BLaER1 (cell line): ENCODE measurements around the gene FTCDNL1.

ENCODE experiments used
- H3K27ac ChIP-seq: shearing (Covaris generic); formaldehyde crosslinking; 2 replicates; pipeline ENCODE4 v1.8.1; 2022
- H3K27me3 ChIP-seq: shearing (Covaris generic); formaldehyde crosslinking; 2 replicates; pipeline ENCODE4 v1.8.1; 2022
- H3K36me3 ChIP-seq: shearing (Covaris generic); formaldehyde crosslinking; 2 replicates; pipeline ENCODE4 v1.8.1; 2022
- H3K4me1 ChIP-seq: shearing (Covaris generic); formaldehyde crosslinking; 2 replicates; pipeline ENCODE4 v1.8.1; 2022
- H3K4me2 ChIP-seq: shearing (Covaris generic); formaldehyde crosslinking; 2 replicates; pipeline ENCODE4 v1.8.1; 2022
- H3K4me3 ChIP-seq: shearing (Covaris generic); formaldehyde crosslinking; 2 replicates; pipeline ENCODE4 v1.8.1; 2022
- H3K9ac ChIP-seq: shearing (Covaris generic); formaldehyde crosslinking; 2 replicates; pipeline ENCODE4 v1.8.1; 2022
- H3K9me3 ChIP-seq: shearing (Covaris generic); formaldehyde crosslinking; 2 replicates; pipeline ENCODE4 v1.8.1; 2022
- H4K20me1 ChIP-seq: shearing (Covaris generic); formaldehyde crosslinking; 2 replicates; pipeline ENCODE4 v1.8.1; 2022
- Cebpa-rat ChIP-seq: shearing (Covaris generic); IDR thresholded peaks from 2 replicates; pipeline ENCODE4 v1.8.1; 2022

The FTCDNL1 gene

DNA sequence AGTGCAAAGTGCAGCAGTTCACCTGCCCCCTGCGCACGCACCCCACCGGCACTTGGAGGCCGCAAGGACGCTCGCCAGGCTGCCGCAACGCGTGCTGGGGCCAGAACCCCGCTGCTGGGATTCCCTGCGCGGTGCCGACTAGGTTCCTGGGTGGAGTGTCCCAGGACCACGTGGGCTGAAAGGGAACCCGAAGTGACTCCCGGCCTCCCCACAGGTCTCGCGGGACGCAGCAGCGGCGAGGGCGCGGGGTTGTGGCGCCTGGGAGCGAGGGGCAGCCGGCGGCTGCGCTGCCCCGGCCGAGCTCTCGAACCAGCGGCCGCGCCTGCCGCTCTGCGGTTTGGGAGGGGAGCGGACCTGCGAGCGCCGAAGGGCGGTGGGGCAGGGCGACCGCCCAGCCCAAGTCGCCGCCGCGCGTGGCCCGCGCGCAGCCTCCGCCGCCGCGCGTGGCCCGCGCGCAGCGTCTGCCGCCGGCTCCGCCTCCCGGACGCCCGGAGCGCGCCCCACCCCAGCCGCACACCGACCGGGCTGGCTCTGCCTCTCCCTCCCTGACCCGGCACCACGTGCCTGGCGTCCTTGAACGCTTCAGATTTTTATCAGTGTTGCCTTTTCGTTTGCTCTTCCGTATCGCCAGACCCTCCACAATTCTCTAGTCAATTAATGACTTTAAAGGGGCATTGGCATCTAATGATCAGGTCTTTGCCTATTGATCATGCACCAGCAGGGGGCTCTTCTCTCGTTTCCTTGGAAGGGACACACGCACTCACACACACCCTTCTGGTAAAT is at the start of gene FTCDNL1:
Gene FTCDNL1, minus strand, starts transcription at position 475 of the 783 bp plus-strand sequence. CDS start 2,230 bp downstream, outside the sequence.
- H3K4me3 ChIP-seq: peak within 1 kb of the TSS; percentile 83
- H3K4me2 ChIP-seq: peak within 1 kb of the TSS; percentile 94
- no peak for TF ChIP-seq Cebpa-rat
- no peaks in the 10 kb centered on the region for H3K9me3 ChIP-seq
- H4K20me1 ChIP-seq: no peaks in the 10 kb centered on the region
- no peaks in the 10 kb centered on the region; the same call in 1 of the 2 replicates for H3K4me1 ChIP-seq
- peak within 1 kb of the TSS; percentile 84 for H3K9ac ChIP-seq
- H3K27me3 ChIP-seq: 0 out of 2 replicates have a peak, but pooled peaks cover 3% of the 10 kb centered on the region
- no peaks in the 10 kb centered on the region for H3K36me3 ChIP-seq
- H3K27ac ChIP-seq: peak within 1 kb of the TSS; percentile 81

DNA sequence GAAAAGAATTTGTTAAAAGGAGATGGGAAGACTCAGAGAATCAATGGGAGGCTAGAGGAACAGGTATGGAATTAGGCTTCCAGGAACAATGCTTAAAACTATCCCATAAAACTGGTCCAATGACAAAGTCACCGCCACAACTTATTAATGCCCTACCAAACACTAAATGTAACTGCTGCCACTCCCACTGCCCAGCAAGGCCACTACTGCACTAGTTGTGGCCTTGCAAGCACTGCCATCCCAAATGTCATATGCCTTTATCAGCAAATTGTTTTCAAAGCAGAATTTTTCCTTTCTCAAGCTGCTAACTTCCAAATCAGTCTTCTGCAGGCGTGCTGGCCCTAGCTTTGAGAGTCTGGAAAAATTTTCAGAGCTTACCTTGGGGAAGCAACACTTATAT is 45.6 kb upstream of the FTCDNL1 start:
- no peak overlapping the region for H3K4me3 ChIP-seq
- H3K27ac ChIP-seq: no peak overlapping the region
- H3K4me2 ChIP-seq: no peak overlapping the region
- H3K4me1 ChIP-seq: no peaks in the 10 kb centered on the region
- H3K9me3 ChIP-seq: peaks cover 4% of the 10 kb centered on the region; the same call in 1 of the 2 replicates
- no peaks in the 10 kb centered on the region for H3K27me3 ChIP-seq
- H3K36me3 ChIP-seq: no peaks in the 10 kb centered on the region
- TF ChIP-seq Cebpa-rat: no peak
- no peaks in the 10 kb centered on the region for H4K20me1 ChIP-seq
- H3K9ac ChIP-seq: no peak overlapping the region

DNA sequence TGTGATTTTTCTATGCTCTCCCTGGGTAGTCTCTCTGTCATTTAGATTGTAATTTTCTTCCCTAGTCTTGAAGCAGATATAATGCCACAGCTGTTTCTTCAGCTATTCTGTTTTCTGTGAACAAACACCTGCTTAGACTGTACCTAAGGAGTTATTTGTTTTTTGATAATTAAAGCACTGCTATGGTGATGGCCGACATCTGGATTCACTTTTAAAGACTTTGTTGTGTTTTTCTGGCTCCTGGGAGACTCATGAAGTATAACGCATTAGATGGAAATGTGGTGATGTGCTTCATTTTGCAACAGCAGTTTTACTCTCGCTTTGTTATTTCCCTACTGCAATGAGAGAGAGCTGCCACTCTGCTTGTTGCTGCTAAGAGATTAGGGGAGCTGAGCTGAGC is 44.4 kb upstream of the FTCDNL1 start:
- no peak overlapping the region for H3K9ac ChIP-seq
- no peaks in the 10 kb centered on the region for H4K20me1 ChIP-seq
- H3K27ac ChIP-seq: no peak overlapping the region
- H3K36me3 ChIP-seq: no peaks in the 10 kb centered on the region
- H3K4me3 ChIP-seq: no peak overlapping the region
- peaks cover 4% of the 10 kb centered on the region; the same call in 1 of the 2 replicates for H3K9me3 ChIP-seq
- H3K4me1 ChIP-seq: no peaks in the 10 kb centered on the region
- no peak for TF ChIP-seq Cebpa-rat
- no peak overlapping the region for H3K4me2 ChIP-seq
- no peaks in the 10 kb centered on the region for H3K27me3 ChIP-seq

DNA sequence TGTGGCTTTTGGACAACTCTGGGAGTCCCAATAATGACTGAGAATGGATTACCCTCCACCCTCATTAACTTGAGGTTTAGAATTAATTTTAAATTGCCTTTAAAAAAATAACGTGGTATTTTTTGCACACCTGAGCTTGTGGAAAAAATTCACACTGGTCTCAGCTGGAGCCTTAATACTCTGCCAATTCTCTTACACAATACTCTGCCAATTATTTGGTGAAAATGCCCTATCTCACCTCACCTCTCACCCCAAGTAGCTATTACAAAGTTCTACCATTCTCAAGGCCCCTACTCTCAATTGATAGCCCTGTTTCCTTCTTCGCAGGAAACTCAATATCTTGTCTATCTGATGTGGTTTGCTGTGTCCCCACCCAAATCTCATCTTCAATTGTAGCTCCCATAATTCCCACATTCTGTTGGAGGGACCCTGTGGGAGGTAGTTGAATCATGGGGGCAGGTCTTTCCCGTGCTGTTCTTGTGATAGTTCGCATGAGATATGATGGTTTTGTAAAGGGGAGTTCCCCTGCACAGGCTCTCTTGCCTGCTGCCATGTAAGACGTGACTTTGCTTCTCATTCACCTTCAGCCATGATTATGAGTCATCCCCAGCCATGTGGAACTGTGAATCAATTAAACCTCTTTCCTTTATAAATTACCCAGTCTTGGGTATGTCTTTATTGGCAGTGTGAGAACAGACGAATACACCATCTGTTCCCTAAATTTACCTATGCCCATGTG is 32.7 kb upstream of the FTCDNL1 start:
- TF ChIP-seq Cebpa-rat: no peak
- H3K4me3 ChIP-seq: no peak overlapping the region

GRCh38 chr2:199882667-199883066 is 31.7 kb upstream of the FTCDNL1 start:
- H3K4me3 ChIP-seq: no peak overlapping the region
- H4K20me1 ChIP-seq: no peaks in the 10 kb centered on the region
- no peak overlapping the region for H3K27ac ChIP-seq
- no peaks in the 10 kb centered on the region for H3K27me3 ChIP-seq
- H3K4me2 ChIP-seq: no peak overlapping the region
- no peaks in the 10 kb centered on the region for H3K9me3 ChIP-seq
- TF ChIP-seq Cebpa-rat: no peak
- no peak overlapping the region for H3K9ac ChIP-seq
- H3K4me1 ChIP-seq: no peaks in the 10 kb centered on the region
- peaks cover 13% of the 10 kb centered on the region; the same call in 1 of the 2 replicates for H3K36me3 ChIP-seq

More for the DNA sequence above, 32.7 kb upstream of the FTCDNL1 start:
- Histone ChIP-seq H3K4me2 (no peak overlapping the region), H3K9me3 (no peaks in the 10 kb centered on the region), H3K27ac (no peak overlapping the region), H4K20me1 (no peaks in the 10 kb centered on the region), H3K27me3 (no peaks in the 10 kb centered on the region), H3K36me3 (peaks cover 7% of the 10 kb centered on the region; the same call in 1 of the 2 replicates), H3K9ac (no peak overlapping the region), H3K4me1 (no peaks in the 10 kb centered on the region)

GRCh38 chr2:199875400-199875799 is 24.4 kb upstream of the FTCDNL1 start:
- no peak overlapping the region for H3K4me3 ChIP-seq
- no peaks in the 10 kb centered on the region for H3K27me3 ChIP-seq
- H3K27ac ChIP-seq: no peak overlapping the region
- peaks cover 19% of the 10 kb centered on the region for H3K9me3 ChIP-seq
- H3K9ac ChIP-seq: no peak overlapping the region
- H4K20me1 ChIP-seq: no peaks in the 10 kb centered on the region
- H3K4me1 ChIP-seq: peaks cover 10% of the 10 kb centered on the region
- H3K36me3 ChIP-seq: peaks cover 10% of the 10 kb centered on the region; the same call in 1 of the 2 replicates
- TF ChIP-seq Cebpa-rat: no peak
- H3K4me2 ChIP-seq: no peak overlapping the region

DNA sequence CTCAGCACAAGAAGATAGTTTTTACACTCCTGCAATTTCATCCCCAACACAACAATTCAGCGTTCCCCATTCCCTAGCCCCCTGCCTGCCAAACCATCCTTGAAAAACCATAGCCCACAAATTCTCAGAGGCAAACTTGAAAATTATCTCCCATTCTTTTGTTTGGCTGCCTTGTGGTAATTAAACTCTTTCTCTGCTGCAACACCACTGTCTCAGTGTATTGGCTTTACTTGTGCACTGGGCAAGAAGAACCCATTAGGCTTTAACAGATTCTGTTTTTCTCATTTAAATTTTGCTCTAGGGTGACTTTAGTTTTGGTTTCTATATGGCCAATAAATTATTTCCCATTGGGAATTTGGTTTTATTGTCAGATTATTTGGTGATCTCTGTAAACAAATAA is 23.2 kb upstream of the FTCDNL1 start:
- Histone ChIP-seq H3K9me3 (peaks cover 19% of the 10 kb centered on the region), H3K27ac (no peak overlapping the region), H4K20me1 (no peaks in the 10 kb centered on the region), H3K4me2 (no peak overlapping the region), H3K27me3 (no peaks in the 10 kb centered on the region), H3K4me3 (no peak overlapping the region), H3K36me3 (peaks cover 9% of the 10 kb centered on the region; the same call in 1 of the 2 replicates), H3K4me1 (peaks cover 19% of the 10 kb centered on the region), H3K9ac (no peak overlapping the region)
- TF ChIP-seq Cebpa-rat: no peak

DNA sequence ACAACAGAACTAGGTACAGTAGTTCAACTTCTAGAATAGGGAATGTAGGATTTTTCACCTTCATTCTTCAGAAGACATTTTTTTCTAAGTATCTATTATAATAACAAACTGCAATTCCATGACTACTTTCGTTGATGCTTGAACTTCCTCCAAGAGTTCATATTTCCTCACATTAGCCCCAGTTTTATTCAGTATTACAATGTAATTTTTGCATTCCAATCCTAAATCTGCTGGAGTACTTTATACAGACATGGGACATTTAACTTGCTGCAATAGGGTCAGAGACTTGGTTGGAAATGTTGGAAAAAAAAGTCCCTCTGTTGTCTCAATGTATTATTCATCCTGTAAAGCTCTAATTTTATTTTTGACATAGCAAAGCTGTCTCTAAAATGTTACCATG is 19.6 kb upstream of the FTCDNL1 start:
- H3K4me1 ChIP-seq: peaks cover 19% of the 10 kb centered on the region
- H3K27ac ChIP-seq: no peak overlapping the region
- H3K9ac ChIP-seq: no peak overlapping the region
- no peak for TF ChIP-seq Cebpa-rat
- H3K9me3 ChIP-seq: peaks cover 19% of the 10 kb centered on the region
- no peaks in the 10 kb centered on the region for H3K27me3 ChIP-seq
- H4K20me1 ChIP-seq: no peaks in the 10 kb centered on the region
- H3K4me2 ChIP-seq: no peak overlapping the region
- H3K36me3 ChIP-seq: no peaks in the 10 kb centered on the region
- H3K4me3 ChIP-seq: no peak overlapping the region

- no peak overlapping the region for H3K9ac ChIP-seq
- H3K4me2 ChIP-seq: peak overlapping the region; percentile 5; the same call in 1 of the 2 replicates
Measured at GRCh38 chr2:199869653-199870052, 18.7 kb upstream of the FTCDNL1 start.

GRCh38 chr2:199869227-199869541 is 18.2 kb upstream of the FTCDNL1 start:
- H3K4me2 ChIP-seq: no peak overlapping the region
- H3K9ac ChIP-seq: no peak overlapping the region
- H3K27ac ChIP-seq: no peak overlapping the region
- no peaks in the 10 kb centered on the region for H4K20me1 ChIP-seq
- H3K27me3 ChIP-seq: no peaks in the 10 kb centered on the region
- no peak overlapping the region for H3K4me3 ChIP-seq
- peaks cover 19% of the 10 kb centered on the region for H3K4me1 ChIP-seq
- TF ChIP-seq Cebpa-rat: no peak
- no peaks in the 10 kb centered on the region for H3K36me3 ChIP-seq
- peaks cover 8% of the 10 kb centered on the region for H3K9me3 ChIP-seq

More at GRCh38 chr2:199869653-199870052, 18.7 kb upstream of the FTCDNL1 start:
- Histone ChIP-seq H3K4me1 (peaks cover 19% of the 10 kb centered on the region), H3K36me3 (no peaks in the 10 kb centered on the region), H3K9me3 (peaks cover 13% of the 10 kb centered on the region), H3K27ac (no peak overlapping the region), H3K27me3 (no peaks in the 10 kb centered on the region), H4K20me1 (no peaks in the 10 kb centered on the region), H3K4me3 (no peak overlapping the region)
- TF ChIP-seq Cebpa-rat: no peak
